Measurements from ENCODE around the gene SLC32A1. TPM values are rescaled to one million over a fixed set of nuclear protein-coding genes. Genes with fewer than 3 reads are reported as not detected.

SLC32A1 gene
- total RNA-seq, 1 donor from 2014 or later, result not detected

DNA sequence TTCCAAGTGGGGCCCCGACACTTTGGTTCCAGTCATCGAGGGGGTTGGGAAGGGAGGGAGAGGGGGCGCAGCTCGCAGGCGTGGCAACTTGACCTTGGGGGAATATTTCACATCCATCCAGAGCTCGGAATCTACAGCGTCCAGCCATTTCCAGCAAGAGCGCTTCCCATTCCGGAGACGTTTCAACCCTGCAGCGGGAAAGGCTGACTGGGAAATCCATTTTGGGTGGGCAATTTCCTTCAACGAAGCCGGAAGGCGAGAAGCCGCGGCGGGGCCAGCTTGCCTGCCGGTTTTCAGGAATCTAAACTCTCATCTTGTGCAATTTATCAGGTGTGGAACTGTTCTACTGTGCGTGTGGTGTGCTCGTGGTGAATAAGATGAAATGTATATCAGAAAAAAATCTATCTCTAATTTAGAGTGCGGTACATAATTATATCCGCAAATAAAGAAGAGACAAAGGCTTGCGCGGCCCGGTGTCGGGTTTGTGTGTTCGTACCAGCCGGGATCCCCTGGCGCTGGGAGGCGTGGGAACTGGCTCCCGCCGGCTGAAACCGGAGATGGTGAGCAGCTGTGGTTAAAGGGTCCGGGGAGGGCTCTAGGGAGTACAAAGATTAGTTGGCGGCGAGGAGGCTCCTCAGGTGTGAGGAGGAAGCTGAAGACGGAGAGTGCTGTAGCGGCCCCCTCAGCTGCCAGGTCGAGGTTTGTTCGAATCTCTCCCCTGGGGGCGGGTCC lies 4.8 kb downstream of the SLC32A1 start:
- no peak for DNase-seq (ENCODE audit: low spot score, unreplicated experiment)

GRCh38 chr20:38729767-38730166 lies 5.5 kb downstream of the SLC32A1 start:
- Mint-ChIP-seq H3K4me3 (ENCODE audit: low read depth) (no peak overlapping the region), H3K36me3 (ENCODE audit: insufficient read depth) (no peaks in the 10 kb centered on the region), H3K27ac (no peak overlapping the region), H3K4me1 (ENCODE audit: low read depth) (peaks cover 8% of the 10 kb centered on the region), H3K9me3 (ENCODE audit: low read depth) (no peaks in the 10 kb centered on the region), H3K27me3 (peaks cover 97% of the 10 kb centered on the region)
- no peak for TF ChIP-seq CTCF (IDR thresholded peaks at IDR 0.05; ENCODE audit: unreplicated experiment)
- no peak for DNase-seq (ENCODE audit: low spot score, unreplicated experiment)

More for the DNA sequence above, 4.8 kb downstream of the SLC32A1 start:
- H3K36me3 Mint-ChIP-seq (ENCODE audit: insufficient read depth), result no peaks in the 10 kb centered on the region
- H3K4me1 Mint-ChIP-seq (ENCODE audit: low read depth), result peaks cover 8% of the 10 kb centered on the region
- no peak overlapping the region for H3K27ac Mint-ChIP-seq
- H3K4me3 Mint-ChIP-seq (ENCODE audit: low read depth), result no peak overlapping the region
- no peak for TF ChIP-seq CTCF (IDR thresholded peaks at IDR 0.05; ENCODE audit: unreplicated experiment)
- peaks cover 95% of the 10 kb centered on the region for H3K27me3 Mint-ChIP-seq
- H3K9me3 Mint-ChIP-seq (ENCODE audit: low read depth), result no peaks in the 10 kb centered on the region

- Mint-ChIP-seq H3K27me3 (peaks cover 97% of the 10 kb centered on the region), H3K9me3 (ENCODE audit: low read depth) (no peaks in the 10 kb centered on the region), H3K4me3 (ENCODE audit: low read depth) (no peak overlapping the region), H3K4me1 (ENCODE audit: low read depth) (peaks cover 8% of the 10 kb centered on the region), H3K27ac (no peak overlapping the region), H3K36me3 (ENCODE audit: insufficient read depth) (no peaks in the 10 kb centered on the region)
- no peak for TF ChIP-seq CTCF (IDR thresholded peaks at IDR 0.05; ENCODE audit: unreplicated experiment)
- no peak for DNase-seq (ENCODE audit: low spot score, unreplicated experiment)
Observed at GRCh38 chr20:38730167-38730988, 6.1 kb downstream of the SLC32A1 start.

DNA sequence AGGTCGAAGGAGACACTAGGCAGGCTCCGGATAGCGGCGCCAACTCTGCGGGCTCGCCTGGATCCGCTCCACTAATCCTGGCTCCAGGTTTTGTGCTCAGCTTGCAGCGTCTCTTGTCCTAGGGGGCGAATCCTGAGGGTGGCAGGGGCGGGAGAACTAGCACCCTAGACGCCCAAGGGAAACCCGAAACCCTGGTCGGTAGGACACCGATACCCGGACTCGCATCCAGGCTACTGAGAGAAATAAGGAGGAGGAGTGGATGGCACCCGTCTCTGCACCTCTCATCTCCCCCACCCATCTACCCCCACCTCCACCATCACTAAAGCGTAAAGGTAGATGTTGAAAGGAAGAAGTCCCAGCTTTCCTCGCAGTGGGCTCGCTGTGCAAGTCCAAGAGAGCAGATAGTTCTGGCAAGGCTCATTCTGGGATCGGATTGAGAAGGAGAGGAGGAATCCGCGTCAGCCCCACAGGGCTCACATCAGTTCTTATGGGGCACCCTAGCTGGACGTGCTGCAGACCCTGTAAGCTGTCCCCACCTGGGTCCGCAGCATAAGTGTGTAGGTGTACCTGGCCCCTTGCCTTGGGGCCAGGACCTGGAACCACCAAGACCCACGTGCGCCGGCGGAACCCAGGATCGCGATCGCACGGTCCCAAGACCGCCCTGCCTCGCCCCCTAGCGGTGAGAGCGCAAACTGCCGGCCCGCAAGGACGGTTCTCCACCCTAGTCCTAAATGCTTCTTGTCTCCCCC lies 6.9 kb downstream of the SLC32A1 start:
- Mint-ChIP-seq H3K27ac (no peak overlapping the region), H3K36me3 (ENCODE audit: insufficient read depth) (no peaks in the 10 kb centered on the region), H3K27me3 (peaks cover 98% of the 10 kb centered on the region), H3K4me1 (ENCODE audit: low read depth) (peaks cover 6% of the 10 kb centered on the region), H3K9me3 (ENCODE audit: low read depth) (no peaks in the 10 kb centered on the region), H3K4me3 (ENCODE audit: low read depth) (peak overlapping the region; percentile 23)
- DNase-seq (ENCODE audit: low spot score, unreplicated experiment), result peak; percentile 64
- peak; percentile 100 for TF ChIP-seq CTCF (IDR thresholded peaks at IDR 0.05; ENCODE audit: unreplicated experiment)

GRCh38 chr20:38731738-38732113 lies 7.4 kb downstream of the SLC32A1 start:
- no peaks in the 10 kb centered on the region for H3K36me3 Mint-ChIP-seq (ENCODE audit: insufficient read depth)
- H3K27me3 Mint-ChIP-seq, result peaks cover 99% of the 10 kb centered on the region
- H3K9me3 Mint-ChIP-seq (ENCODE audit: low read depth), result no peaks in the 10 kb centered on the region
- TF ChIP-seq CTCF (IDR thresholded peaks at IDR 0.05; ENCODE audit: unreplicated experiment), result peak; percentile 29
- H3K4me3 Mint-ChIP-seq (ENCODE audit: low read depth), result no peak overlapping the region
- no peak overlapping the region for H3K27ac Mint-ChIP-seq
- H3K4me1 Mint-ChIP-seq (ENCODE audit: low read depth), result peaks cover 6% of the 10 kb centered on the region
- DNase-seq (ENCODE audit: low spot score, unreplicated experiment), result no peak

All from progenitor cell of endocrine pancreas (in vitro differentiated cells).